GM12878 (cell line): ENCODE data around the gene UTF1. TPM values are rescaled to one million over a fixed set of nuclear protein-coding genes. Genes with fewer than 3 reads are reported as not detected.

ENCODE experiments used
- ATAC-seq: fragments of 200-7000 bp; cut with Tn5 transposase; 3 replicates; pipeline ENCODE4 v1.9.1; 2020; ENCODE audit warnings: mild to moderate bottlenecking, moderate library complexity
- BruUV-seq: library from RNA; stranded (reverse); fragments of 400-500 nt; replicated peaks from 2 replicates; lab custom pipeline; 2021; lab: Mats Ljungman, UMichigan
- CTCF ChIA-PET: fragments of 300-600 bp; sonication (Branson Sonifier 250); formaldehyde crosslinking; extraction: SDS; loops from one replicate; lab custom pipeline; 2021; ENCODE audit warnings: inconsistent platforms; lab: Yijun Ruan, JAX
- POLR2A ChIA-PET: fragments of 350-600 bp; formaldehyde crosslinking; extraction: SDS; loops from one replicate; lab custom pipeline; 2021; ENCODE audit warnings: inconsistent platforms; lab: Charles Lee
- RAD21 ChIA-PET: fragments of 300-600 bp; sonication (Branson Sonifier 250); formaldehyde crosslinking; loops from one replicate; lab custom pipeline; 2023; ENCODE audit warnings: antibody characterized with exemption; ENCODE audit not compliant: unreplicated experiment; lab: Charles Lee
- SMC1A ChIA-PET: fragments of 300-600 bp; sonication (Branson Sonifier 250); formaldehyde crosslinking; loops from one replicate; lab custom pipeline; 2023; ENCODE audit not compliant: unreplicated experiment, uncharacterized antibody; lab: Charles Lee
- DNase-seq: peaks from one replicate; pipeline ENCODE4 v3.0.0-alpha.2; 2011; ENCODE audit warnings: low read depth, low spot score
- FAIRE-seq: peaks from 3 replicates; lab custom pipeline; 2011; peaks lifted over from hg19 to GRCh38; lab: Jason Lieb, UNC
- H2AFZ ChIP-seq: 2 replicates; pipeline ENCODE4 v1.6.0; 2011; ENCODE audit warnings: low read depth, low read length, control low read depth; ENCODE audit not compliant: control insufficient read depth
- H3K27ac ChIP-seq: 2 replicates; pipeline ENCODE4 v1.5.1; 2011; ENCODE audit warnings: control low read depth; ENCODE audit not compliant: control insufficient read depth, insufficient read depth
- H3K27me3 ChIP-seq, 2 experiments: replicated peaks in 1 of 2; 2 replicates each; pipeline versions ENCODE4 v1.6.0 to v1.6.1; 2011; ENCODE audit warnings: low read length in 1 of 2; ENCODE audit not compliant: control insufficient read depth in 2 of 2, insufficient read depth in 2 of 2
- H3K36me3 ChIP-seq, 2 experiments: 2 replicates each; pipeline ENCODE4 v1.5.1; 2011; ENCODE audit warnings: low read length in 1 of 2; ENCODE audit not compliant: control insufficient read depth in 2 of 2, insufficient read depth in 2 of 2
- H3K4me1 ChIP-seq: 2 replicates; pipeline ENCODE4 v1.6.1; 2011; ENCODE audit warnings: mild to moderate bottlenecking, low read length, moderate library complexity, mixed read lengths; ENCODE audit not compliant: control insufficient read depth, insufficient read depth
- H3K4me2 ChIP-seq: 2 replicates; pipeline ENCODE4 v1.6.0; 2011; ENCODE audit warnings: control low read depth; ENCODE audit not compliant: control insufficient read depth, insufficient read depth
- H3K4me3 ChIP-seq: fragments of 200-600 bp; sonication (generic); 2 replicates; pipeline ENCODE4 v1.5.1; 2016
- H3K79me2 ChIP-seq: 2 replicates; pipeline ENCODE4 v1.6.0; 2011; ENCODE audit warnings: low read length; ENCODE audit not compliant: control insufficient read depth, insufficient read depth
- H3K9ac ChIP-seq: 2 replicates; pipeline ENCODE4 v1.8.0; 2011; ENCODE audit warnings: low read length, control low read depth, mixed read lengths; ENCODE audit not compliant: control insufficient read depth, insufficient read depth
- H3K9me3 ChIP-seq: replicated peaks from 3 replicates; pipeline ENCODE4 v1.5.1; 2011; ENCODE audit warnings: mild to moderate bottlenecking, low read length; ENCODE audit not compliant: control insufficient read depth, insufficient read depth
- H4K20me1 ChIP-seq: 2 replicates; pipeline ENCODE4 v1.6.0; 2011; ENCODE audit not compliant: control insufficient read depth, insufficient read depth
- CREM ChIP-seq: IDR thresholded peaks from 2 replicates; pipeline ENCODE4 v1.6.1; 2014; ENCODE audit warnings: antibody characterized with exemption, low read depth
- IKZF1 ChIP-seq: fragments of 450-650 bp; conservative IDR thresholded peaks from 2 replicates; pipeline ENCODE4 v1.6.1; 2017; ENCODE audit warnings: antibody characterized with exemption, mild to moderate bottlenecking
- IRF4 ChIP-seq: IDR thresholded peaks from 2 replicates; pipeline ENCODE4 v1.6.1; 2011; ENCODE audit warnings: low read depth, low read length
- MXI1 ChIP-seq: fragments of 150-350 bp; IDR thresholded peaks from 2 replicates; pipeline ENCODE4 v1.6.1; 2011; ENCODE audit warnings: low read depth, mild to moderate bottlenecking, inconsistent platforms, low read length, improper control_type of control experiment
- SUPT20H ChIP-seq: IDR thresholded peaks from 2 replicates; pipeline ENCODE4 v1.6.1; 2011; ENCODE audit warnings: low read depth, mild to moderate bottlenecking, low read length, moderate library complexity, borderline replicate concordance; ENCODE audit not compliant: control insufficient read depth
- TCF12 ChIP-seq: IDR thresholded peaks from 2 replicates; pipeline ENCODE4 v1.6.1; 2011; ENCODE audit warnings: low read depth, mild to moderate bottlenecking, low read length
- WGBS: methylation state at CpG from one replicate; pipeline ENCODE4 v1.1.6; 2016; ENCODE audit warnings: low lambda C conversion rate; ENCODE audit not compliant: insufficient replicate concordance, insufficient coverage; ENCODE audit errors: missing lambda C conversion rate; 5-methylcytosine and 5-hydroxymethylcytosine counted together
- in situ Hi-C: fragments of 300-500 bp; cut with MboI; formaldehyde crosslinking; loops from 9 replicates; pipeline ENCODE4 v1.14.3; 2018; ENCODE audit warnings: mixed read lengths
- intact Hi-C: fragments of 100-400 bp; cut with micrococcal nuclease; formaldehyde crosslinking; loops from one replicate; pipeline ENCODE4 v1.14.2; 2022; ENCODE audit not compliant: unreplicated experiment
- polyA plus RNA-seq, 11 experiments: library from polyadenylated mRNA; depleted of rRNA in 4 of 11; unstranded in 6 of 11; stranded (reverse) in 5 of 11; fragments of >200 nt; fragmentation: Nextera tagmentation in 4 of 11; fragmentation: Illumina TruSeq in 1 of 11; extraction: Ambion mirVana in 4 of 11; extraction: Trizol in 1 of 11; gene quantifications; 1 replicate in 1 of 11; 2 replicates in 10 of 11; pipeline versions ENCODE4 v1.2.1 to v1.2.3, GENCODE V29; 2011 to 2016; ENCODE audit warnings: inconsistent platforms in 2 of 11, missing spikeins in 2 of 11, low read depth in 1 of 11
- total RNA-seq, 4 experiments: library from RNA; depleted of rRNA in 3 of 4; stranded (reverse); fragments of >200 nt in 3 of 4; fragmentation: Illumina TruSeq in 1 of 4; extraction: Trizol in 1 of 4; gene quantifications; 2 replicates each; pipeline versions ENCODE4 v1.2.1 to v1.2.3, GENCODE V29; 2013 to 2021

UTF1 gene
- total and polyA plus RNA-seq, 10 of the 15 experiments (the other 5 are each of a cell fraction or from before 2014, with no cell fraction given), result not detected

- no peak for TF ChIP-seq IRF4
- TF ChIP-seq CREM, result no peak
- TF ChIP-seq SUPT20H, result no peak
- TF ChIP-seq, all 136 proteins: peak for 0
Measured at GRCh38 chr10:133239990-133240389, 10.0 kb downstream of the UTF1 start (continued).

DNA sequence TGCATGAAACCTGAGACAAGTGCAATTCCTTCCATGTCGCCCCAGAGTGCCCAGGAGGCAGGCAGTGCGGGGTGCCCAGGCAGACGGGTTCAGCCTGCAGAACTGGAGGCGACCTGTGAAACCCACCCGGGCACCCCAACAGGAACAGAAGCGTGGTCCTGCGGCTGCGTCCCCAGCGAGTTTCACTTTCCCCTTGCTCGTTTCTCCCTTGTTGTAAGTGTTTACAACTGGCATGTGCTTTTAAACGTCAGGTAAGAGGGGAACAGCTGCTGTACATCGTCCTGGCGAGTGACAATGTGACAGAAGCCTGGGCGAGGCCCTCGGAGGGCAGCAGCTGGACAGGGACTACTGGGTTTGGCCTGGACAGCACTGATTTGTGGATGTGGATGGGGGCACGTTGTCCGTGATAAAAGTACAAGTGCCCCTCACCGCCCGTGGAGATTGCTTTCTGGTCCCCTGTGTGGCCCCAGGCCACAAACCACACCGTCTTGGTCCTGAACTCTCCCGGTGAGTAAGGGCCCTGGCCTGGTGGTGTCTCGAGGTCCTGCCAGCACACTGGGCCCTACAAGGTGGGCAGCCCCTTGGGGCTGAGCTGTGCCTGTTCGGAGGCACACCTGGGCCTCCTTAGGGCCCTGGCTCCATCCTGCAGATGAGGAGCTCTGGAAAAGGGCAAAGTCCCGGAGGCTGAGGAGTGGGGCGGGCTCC is 11.6 kb downstream of the UTF1 start:
- no peak overlapping the region for H3K27ac ChIP-seq
- 5% methylated on average over 24 of the region's 25 CpGs for WGBS
- no peak overlapping the region for H3K9ac ChIP-seq
- ChIA-PET POLR2A (no interaction called here), CTCF (no interaction called here), SMC1A (interaction anchor here (0.9 kb wide), 1 partner anchor 17 kb away, joined by 3 read pairs; no protein-coding TSS in a partner anchor), RAD21 (no interaction called here)
- H3K4me3 ChIP-seq, result peak overlapping the region; percentile 15; the same call in 1 of the 2 replicates
- intact Hi-C loops, result no loop called here
- TF ChIP-seq MXI1 (0 out of 2 replicates have a peak, but pooled peaks have one; percentile 25), IKZF1 (no peak), TCF12 (peak; percentile 66; the same call in 1 of the 2 replicates)
- no TSS peak for BruUV-seq
- no peak overlapping the region for H2AFZ ChIP-seq
- no peak for DNase-seq
- peak overlapping the region; percentile 64 for H3K4me2 ChIP-seq
- peak; percentile 74 for FAIRE-seq
- H3K27me3 ChIP-seq, result peaks cover 0 to 1% of the 10 kb centered on the region in 2 experiments; a peak in 2 of 4 replicates
- no peaks in the 10 kb centered on the region for H3K9me3 ChIP-seq
- in situ Hi-C loops, result no loop called here
- H3K4me1 ChIP-seq, result peaks cover 15% of the 10 kb centered on the region
- ATAC-seq, result peak; percentile 68
- H3K36me3 ChIP-seq, result no peaks in the 10 kb centered on the region
- H3K79me2 ChIP-seq, result no peaks in the 10 kb centered on the region
- no peaks in the 10 kb centered on the region; the same call in 1 of the 2 replicates for H4K20me1 ChIP-seq
